Measurements from ENCODE around the gene GPR156.

DNA sequence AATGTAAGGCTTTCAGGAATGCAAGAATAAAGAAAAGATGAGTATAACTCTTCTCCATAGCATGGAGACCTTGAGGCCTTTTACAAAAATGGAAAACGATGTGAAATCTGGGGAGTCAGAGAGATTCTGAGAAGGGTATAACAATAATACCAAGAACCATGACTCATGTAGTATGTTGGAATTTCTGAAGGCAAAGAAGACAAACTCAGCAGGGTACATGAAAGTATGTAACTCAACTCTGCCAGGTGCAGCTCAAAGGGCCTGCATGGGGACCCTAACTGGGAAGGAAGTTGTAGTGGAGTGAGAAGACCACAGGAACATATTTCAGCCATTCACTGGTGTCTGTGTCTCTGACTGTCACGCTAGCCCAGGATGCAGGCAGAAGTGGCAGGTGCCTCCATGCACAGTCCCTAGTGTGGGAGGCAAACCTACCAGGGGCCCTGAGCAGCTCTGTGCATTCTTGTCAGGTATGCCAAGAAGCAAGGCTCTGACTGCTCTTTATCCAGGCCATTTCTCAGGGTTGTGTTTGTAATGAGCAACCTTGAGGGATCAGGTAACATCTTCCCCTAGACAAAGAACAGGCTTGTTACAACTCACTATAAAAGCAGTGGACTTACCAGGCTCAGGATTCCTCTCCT, 57.2 kb downstream of the GPR156 start:
- TF ChIP-seq POLR2AphosphoS5 (IDR thresholded peaks at IDR 0.05; ENCODE audit: low read depth, low read length) (no peak), TAF1 (IDR thresholded peaks at IDR 0.05; ENCODE audit: low read depth, low read length) (no peak), POLR2A (IDR thresholded peaks at IDR 0.05; ENCODE audit: low read depth, low read length) (no peak), SPI1 (IDR thresholded peaks at IDR 0.05; ENCODE audit: low read depth, low read length) (no peak), PAX5 (IDR thresholded peaks at IDR 0.05; ENCODE audit: insufficient read depth, low read length, severe bottlenecking) (no peak), POU2F2 (IDR thresholded peaks at IDR 0.05; ENCODE audit: low read depth, low read length) (no peak)
